Stomach (tissue), 4 donors: ENCODE data around the gene CHRNA10.

ENCODE experiments used
- CTCF ChIP-seq, 7 experiments: fragments of 450-650 bp in 4 of 7; fragments of 200-600 bp in 3 of 7; sonication (generic) in 3 of 7; IDR thresholded peaks; one replicate each; pipeline ENCODE4 v1.5.1; 2016 to 2019; ENCODE audit warnings: antibody characterized with exemption in 7 of 7, control low read depth in 2 of 7, mild to moderate bottlenecking in 1 of 7
- EP300 ChIP-seq: sonication (generic); formaldehyde crosslinking; IDR thresholded peaks from one replicate; pipeline ENCODE4 v1.6.1; 2017; ENCODE audit warnings: antibody characterized with exemption
- POLR2A ChIP-seq, 4 donors: fragments of 450-650 bp; IDR thresholded peaks; one replicate each; pipeline ENCODE4 v1.6.1; 2016; ENCODE audit warnings: antibody characterized with exemption in 4 of 4, control low read depth in 2 of 4, mild to moderate bottlenecking in 1 of 4, moderate library complexity in 1 of 4
- POLR2AphosphoS5 ChIP-seq, 3 donors: sonication (generic); formaldehyde crosslinking; IDR thresholded peaks; one replicate each; pipeline ENCODE4 v1.6.1; 2016; ENCODE audit warnings: antibody characterized with exemption in 3 of 3

GRCh38 chr11:3674189-3674588, 3.0 kb upstream of the CHRNA10 start:
- TF ChIP-seq EP300 (no peak), CTCF (IDR thresholded peaks at IDR 0.05) (no peak), POLR2A (IDR thresholded peaks at IDR 0.05) (no peak), POLR2AphosphoS5 (IDR thresholded peaks at IDR 0.05) (no peak)
